GM18520 (cell line): ENCODE measurements around the gene ATP13A1.
"Not testable (repeated sequence)": the region's sequence is repeated elsewhere in the genome, so short reads cannot be mapped to it uniquely, and the experiment has no call there.

ENCODE experiments used
- ATAC-seq: cut with Tn5 transposase; IDR thresholded peaks from one replicate; pipeline ENCODE4 v1.9.1; 2021; ENCODE audit not compliant: unreplicated experiment

ATP13A1 gene

GRCh38 chr19:19624032-19624570 lies 39.4 kb downstream of the ATP13A1 start:
- ATAC-seq = no peak

GRCh38 chr19:19623383-19623782 lies 40.1 kb downstream of the ATP13A1 start:
- no peak for ATAC-seq

DNA sequence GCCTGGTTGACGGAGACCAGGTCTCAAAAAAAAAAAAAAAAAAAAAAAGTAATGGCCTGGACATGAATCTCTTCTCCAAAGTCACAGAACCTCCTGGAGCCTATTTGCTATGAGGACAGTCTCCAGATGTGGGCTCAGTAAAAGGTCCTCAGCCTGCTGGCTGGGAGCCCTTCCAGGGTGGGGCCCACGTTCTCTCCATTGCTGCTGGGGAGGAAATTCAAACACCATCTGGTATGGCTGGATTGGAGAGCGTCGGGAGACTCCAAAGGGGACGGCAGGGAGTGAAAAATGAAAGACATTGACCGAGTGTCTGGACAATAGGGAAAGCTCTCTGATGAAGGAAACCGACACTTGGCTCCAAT lies 43.6 kb downstream of the ATP13A1 start:
- ATAC-seq = no peak

- no peak for ATAC-seq
Observed at GRCh38 chr19:19619181-19619848, 44.2 kb downstream of the ATP13A1 start.

DNA sequence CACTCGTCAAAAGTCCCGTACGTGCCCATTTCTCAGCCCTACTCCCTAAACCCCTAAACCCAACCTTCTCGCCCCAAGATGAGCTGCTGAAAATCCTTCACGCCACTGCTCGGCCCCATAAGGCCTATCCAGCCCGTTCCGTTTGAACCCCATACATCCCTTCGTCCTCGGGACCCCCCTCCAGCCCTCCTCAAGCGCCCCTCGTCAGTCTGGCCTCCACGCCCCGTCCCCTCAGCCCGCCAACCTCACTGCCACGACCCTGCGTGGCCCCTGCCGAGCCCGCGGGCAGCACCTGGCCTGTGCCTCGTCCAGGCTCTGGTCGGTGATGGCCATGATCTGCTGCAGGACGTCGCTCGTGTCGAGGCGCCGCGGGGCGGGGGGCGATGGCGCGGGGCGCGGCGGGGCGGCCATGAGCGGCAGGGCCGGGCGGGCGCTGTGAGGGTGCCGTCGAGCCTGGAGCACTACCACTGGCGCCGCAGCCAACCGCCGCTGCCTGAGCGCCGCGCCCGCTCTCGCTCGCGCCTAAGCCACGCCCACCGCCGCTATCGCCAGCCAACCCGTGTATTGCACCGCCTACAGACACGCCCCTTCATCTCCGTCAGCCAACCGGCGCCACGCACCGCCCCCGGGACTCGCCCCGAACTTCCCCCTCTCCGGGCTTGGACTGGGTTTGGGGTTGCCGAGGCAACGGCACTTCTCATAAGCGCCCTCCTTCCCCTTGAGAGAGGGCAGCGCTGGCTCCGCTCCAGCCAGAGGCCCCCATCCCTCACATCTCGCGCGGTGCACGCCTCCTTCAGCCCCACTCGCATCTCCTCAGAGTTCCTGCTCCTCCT lies 45.0 kb downstream of the ATP13A1 start, which contains the start of gene PBX4:
TSS of gene PBX4 (minus strand) at position 469 of the 833 bp plus-strand sequence. CDS start at position 411, 58 bp downstream.
- ATAC-seq = peak; percentile 91

DNA sequence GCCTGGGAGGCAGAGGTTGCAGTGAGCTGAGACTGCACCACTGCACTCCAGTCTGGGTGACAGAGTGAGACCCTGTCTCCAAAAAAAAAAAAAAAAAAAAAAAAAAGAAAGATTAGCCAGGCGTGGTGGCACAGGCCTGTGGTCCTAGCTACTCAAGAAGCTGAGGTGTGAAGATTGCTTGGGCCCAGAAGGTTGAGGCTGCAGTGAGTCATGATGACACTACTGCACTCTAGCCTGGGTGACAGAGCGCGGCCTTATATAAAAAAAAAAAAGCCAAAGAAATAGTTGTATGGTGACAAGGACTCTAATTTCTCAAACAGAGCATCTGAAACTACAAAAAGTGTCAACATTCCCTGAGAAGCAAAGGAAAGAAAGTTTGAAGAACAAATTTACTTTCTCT lies 48.4 kb downstream of the ATP13A1 start:
- no peak for ATAC-seq

GRCh38 chr19:19613506-19613905 lies 50.0 kb downstream of the ATP13A1 start:
- ATAC-seq = no peak

GRCh38 chr19:19610376-19611202 lies 52.9 kb downstream of the ATP13A1 start:
- ATAC-seq = no peak

GRCh38 chr19:19606686-19607085 lies 56.8 kb downstream of the ATP13A1 start:
- ATAC-seq = not testable (repeated sequence)

- no peak for ATAC-seq
Observed at GRCh38 chr19:19606021-19606420, 57.5 kb downstream of the ATP13A1 start.

DNA sequence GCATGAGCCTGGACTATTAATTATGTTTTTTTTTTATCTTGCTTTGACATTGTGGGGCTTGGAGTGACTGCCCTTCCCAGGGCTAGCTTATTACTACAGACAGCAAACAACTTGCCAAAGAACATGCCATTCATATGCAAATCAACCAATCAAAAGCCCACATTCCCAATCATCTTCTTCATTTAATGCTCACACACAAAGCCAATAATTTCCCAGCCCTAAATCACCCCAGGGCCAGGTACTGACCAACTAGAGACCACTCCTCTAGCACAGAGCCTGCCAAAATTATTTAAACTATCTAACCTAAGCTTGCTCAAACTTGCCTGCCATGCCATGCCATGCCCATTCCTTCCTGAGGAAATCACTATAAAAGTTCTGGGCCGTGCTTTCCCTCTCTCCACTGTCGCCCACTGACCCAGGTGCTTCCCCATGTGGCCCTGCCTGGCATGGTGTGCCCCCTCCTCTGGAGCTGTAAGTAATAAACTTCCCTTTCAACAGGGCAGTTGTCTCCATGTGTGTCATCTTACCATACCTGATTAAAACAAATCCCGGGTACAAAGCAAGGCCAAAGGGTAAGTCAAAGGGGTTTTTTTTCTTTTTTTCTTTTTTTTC lies 60.7 kb downstream of the ATP13A1 start:
- no peak for ATAC-seq

DNA sequence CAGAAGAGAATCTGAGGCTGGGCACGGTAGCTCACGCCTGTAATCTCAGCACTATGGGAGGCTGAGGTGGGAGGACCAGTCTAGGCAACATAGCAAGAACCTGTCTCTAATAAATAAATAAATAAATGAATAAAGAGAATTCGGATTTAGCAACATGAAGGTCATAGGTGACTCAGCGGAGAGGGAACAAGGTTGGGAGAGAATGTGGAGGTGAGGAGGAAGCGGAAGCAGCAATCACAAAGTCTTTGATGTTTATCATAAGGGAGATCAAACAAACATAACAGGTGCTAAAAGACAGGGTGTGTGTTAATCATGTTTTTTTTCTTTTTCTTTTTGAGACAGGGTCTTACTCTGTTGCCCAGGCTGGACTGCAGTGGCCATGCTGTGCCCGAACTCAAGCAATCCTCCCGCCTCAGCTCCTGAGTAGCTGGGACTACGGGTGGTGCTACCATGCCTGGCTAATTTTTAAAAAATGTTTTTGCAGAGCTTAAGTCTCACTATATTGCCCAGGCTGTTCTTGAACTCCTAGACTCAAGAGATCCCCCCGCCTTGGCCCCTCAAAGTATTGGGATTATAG lies 61.3 kb downstream of the ATP13A1 start:
- no peak for ATAC-seq

DNA sequence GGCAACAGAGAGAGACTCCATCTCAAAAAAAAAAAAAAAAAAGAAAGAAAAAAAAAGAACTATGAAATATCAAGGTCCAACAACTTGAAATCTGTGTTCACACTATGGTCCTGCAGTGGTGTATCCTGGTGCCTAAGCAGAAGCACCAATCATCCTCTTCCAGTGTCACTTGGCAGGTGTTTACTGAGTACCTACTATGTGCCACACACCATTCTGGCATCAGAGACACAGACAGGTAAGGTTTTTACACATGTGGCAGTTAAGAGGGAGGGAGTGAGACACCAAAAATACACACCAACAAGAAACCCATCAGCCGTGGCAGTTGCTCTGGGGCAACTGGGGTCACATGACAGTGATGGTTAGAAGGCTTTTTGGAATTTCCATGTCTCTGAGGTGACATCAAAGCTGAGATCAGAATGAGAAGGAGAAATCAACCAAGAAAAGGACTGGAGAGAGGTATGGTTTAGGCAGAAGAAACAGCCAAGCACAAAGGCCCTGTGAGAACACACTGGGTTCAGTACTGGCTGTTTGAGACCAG lies 62.6 kb downstream of the ATP13A1 start:
- ATAC-seq = no peak

DNA sequence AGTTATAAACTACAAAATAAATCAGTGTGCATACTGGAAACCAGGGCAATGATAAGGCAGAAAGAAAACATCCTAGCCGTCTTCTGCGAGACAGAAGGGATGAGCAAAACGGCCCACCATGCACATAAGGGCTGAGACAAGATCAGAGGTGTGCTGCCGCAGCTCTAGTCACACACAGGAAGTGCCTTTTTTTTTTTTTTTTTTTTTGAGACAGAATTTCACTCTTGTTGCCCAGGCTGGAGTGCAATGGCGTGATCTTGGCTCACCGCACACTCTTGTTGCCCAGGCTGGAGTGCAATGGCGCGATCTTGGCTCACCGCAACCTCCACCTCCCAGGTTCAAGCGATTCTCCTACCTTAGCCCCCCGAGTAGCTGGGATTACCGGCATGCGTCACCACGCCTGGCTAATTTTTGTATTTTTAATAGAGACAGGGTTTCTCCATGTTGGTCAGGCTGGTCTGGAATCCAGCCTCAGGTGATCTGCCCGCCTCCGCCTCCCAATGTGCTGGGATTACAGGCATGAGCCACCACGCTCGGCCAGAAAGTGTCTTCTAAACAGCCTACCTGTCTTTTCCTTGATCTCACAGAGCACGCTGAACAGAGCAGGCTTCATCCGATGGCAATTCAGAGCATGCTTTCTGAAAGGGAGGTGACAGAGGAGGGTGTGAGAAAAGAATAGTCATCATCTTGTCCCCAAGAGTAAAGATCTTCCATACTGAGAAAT lies 64.6 kb downstream of the ATP13A1 start:
- not testable (repeated sequence) for ATAC-seq

- ATAC-seq = peak; percentile 58
Observed at GRCh38 chr19:19597809-19598306, 65.6 kb downstream of the ATP13A1 start.
